Tongue (tissue), 3 donors: Measurements from ENCODE around the gene PTPRH. TPM values are rescaled to one million over a fixed set of nuclear protein-coding genes. Genes with fewer than 3 reads are reported as not detected.

Experiments used
- DNase-seq: peaks from one replicate; pipeline ENCODE4 v3.0.0-alpha.2; 2015
- small RNA-seq: library from RNA; depleted of rRNA; stranded (forward); fragments of <200 nt; gene quantifications from one replicate; pipeline ENCODE3, GENCODE V24; 2014; ENCODE audit warnings: low replicate concordance
- total RNA-seq: library from RNA; depleted of rRNA; stranded (reverse); fragments of >200 nt; gene quantifications from one replicate; pipeline ENCODE4 v1.2.3, GENCODE V29; 2014

PTPRH gene
- total RNA-seq, 1 donor from 2014 or later: 3.9 TPM

DNA sequence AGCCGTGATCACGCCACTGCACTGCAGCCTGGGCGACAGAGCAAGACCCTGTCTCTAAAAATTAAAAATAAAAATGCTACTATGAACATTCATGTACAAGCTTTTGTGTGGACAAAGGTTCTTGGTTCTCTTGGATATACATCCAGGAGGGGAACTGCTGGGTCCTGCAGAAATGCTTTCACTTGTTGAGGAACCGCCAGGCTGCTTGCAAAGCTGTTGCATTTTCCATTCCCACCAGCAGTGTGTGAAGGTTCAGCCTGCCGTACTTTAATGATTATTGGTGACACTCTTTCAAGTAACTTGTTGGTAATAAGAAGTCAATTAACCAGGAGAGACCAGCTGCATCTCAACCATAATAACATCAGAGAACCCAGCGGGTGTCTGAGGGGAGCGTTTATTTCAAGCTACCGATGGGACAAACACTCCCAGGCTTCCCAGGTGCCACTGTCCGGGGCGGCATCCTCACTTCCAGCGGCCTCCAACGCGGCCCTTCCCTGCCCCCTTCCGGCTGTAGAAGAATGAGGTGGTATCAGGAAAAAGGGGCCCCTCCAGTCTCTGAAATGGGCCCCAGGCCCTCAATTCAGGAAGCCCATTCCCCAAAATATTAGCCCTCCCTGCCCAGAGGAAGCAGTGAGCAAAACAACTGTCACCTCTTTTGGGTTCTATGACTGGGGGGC, 76.7 kb downstream of the PTPRH start:
- no peak for DNase-seq

DNA sequence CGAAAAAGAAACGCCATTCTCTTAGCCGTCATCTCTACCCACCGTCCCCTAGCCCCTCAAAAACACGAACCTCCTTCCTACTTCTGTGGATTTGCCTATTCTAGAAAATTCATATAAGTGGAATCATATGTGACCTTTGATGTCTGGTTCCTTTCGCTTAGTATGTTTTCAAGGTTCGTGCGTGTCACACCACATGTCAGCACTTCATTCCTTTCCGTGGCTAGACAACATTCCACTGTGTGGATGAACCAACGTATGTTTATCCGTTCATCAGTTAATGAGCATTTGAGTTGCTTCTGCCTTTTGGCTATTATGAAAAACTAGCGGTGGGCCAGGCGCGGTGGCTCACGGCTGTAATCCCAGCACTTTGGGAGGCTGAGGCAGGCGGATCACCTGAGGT, 77.9 kb downstream of the PTPRH start:
- DNase-seq: no peak

Small RNA genes within 50 kb of the gene (small RNA-seq; reads per million reads assigned to genes)
- not detected for gene MIR6802
- gene MIR6803: not detected
- gene MIR6804: not detected
- not detected for gene RF01210

Other genes with a start within 250 kb of the PTPRH start
- 7.3 TPM for gene NLRP2, start 243.1 kb downstream of the PTPRH start, total RNA-seq
- gene GP6, start 171.2 kb downstream of the PTPRH start, total RNA-seq: 0.21 TPM
- gene RDH13, start 146.4 kb downstream of the PTPRH start, total RNA-seq: 36.2 TPM
- 76.8 TPM for gene EPS8L1, start 133.6 kb downstream of the PTPRH start, total RNA-seq
- 48.4 TPM for gene PPP1R12C, start 91.9 kb downstream of the PTPRH start, total RNA-seq
- gene TNNT1, start 60.3 kb downstream of the PTPRH start, total RNA-seq: 338 TPM
- 1.7 TPM for gene TNNI3, start 51.8 kb downstream of the PTPRH start, total RNA-seq
- 0.51 TPM for gene DNAAF3, start 42.9 kb downstream of the PTPRH start, total RNA-seq
- not detected for gene SYT5, start 29.2 kb downstream of the PTPRH start, total RNA-seq
- 0.72 TPM for gene TMEM86B, start 19.3 kb upstream of the PTPRH start, total RNA-seq
- 33.4 TPM for gene PPP6R1, start 49.5 kb upstream of the PTPRH start, total RNA-seq
- 27.5 TPM for gene HSPBP1, start 70.6 kb upstream of the PTPRH start, total RNA-seq
- 5.0 TPM for gene BRSK1, start 74.5 kb upstream of the PTPRH start, total RNA-seq
- not detected for gene TMEM150B, start 115.8 kb upstream of the PTPRH start, total RNA-seq
- 13.3 TPM for gene KMT5C, start 130.4 kb upstream of the PTPRH start, total RNA-seq
- 0.72 TPM for gene COX6B2, start 145.2 kb upstream of the PTPRH start, total RNA-seq
- not detected for gene GARIN5B, start 153.8 kb upstream of the PTPRH start, total RNA-seq
- not detected for gene IL11, start 161.0 kb upstream of the PTPRH start, total RNA-seq
- gene TMEM190, start 167.3 kb upstream of the PTPRH start, total RNA-seq: not detected
- 4.2 TPM for gene TMEM238, start 174.8 kb upstream of the PTPRH start, total RNA-seq
- 453 TPM for gene RPL28, start 176.4 kb upstream of the PTPRH start, total RNA-seq
- 20.7 TPM for gene UBE2S, start 198.3 kb upstream of the PTPRH start, total RNA-seq
- not detected for gene SHISA7, start 233.8 kb upstream of the PTPRH start, total RNA-seq